ENCODE results near the gene WSCD1.

GRCh38 chr17:6142701-6143100 lies 72.5 kb downstream of the WSCD1 start:
- no peak for TF ChIP-seq ZNF510 (tag by site-specific recombination; IDR thresholded peaks at IDR 0.05; ENCODE audit: insufficient replicate concordance)
- no peak for TF ChIP-seq ZBTB21 (tag by site-specific recombination; IDR thresholded peaks at IDR 0.05)

All from HEK293 (cell line).